PC-3 (cell line): ENCODE measurements around the gene SLC16A8. TPM values are rescaled to one million over a fixed set of nuclear protein-coding genes. Genes with fewer than 3 reads are reported as not detected.

Experiments
- ATAC-seq: fragments of 200-7000 bp; cut with Tn5 transposase; 2 replicates; pipeline ENCODE4 v1.9.1; 2020; ENCODE audit warnings: mild to moderate bottlenecking, moderate library complexity
- BruUV-seq: library from RNA; stranded (reverse); fragments of 400-500 nt; replicated peaks from 2 replicates; lab custom pipeline; 2021; lab: Mats Ljungman, UMichigan
- CTCF ChIA-PET: fragments of 300-600 bp; sonication (Branson Sonifier 250); formaldehyde crosslinking; loops from one replicate; lab custom pipeline; 2022; ENCODE audit warnings: antibody characterized with exemption; lab: Charles Lee
- POLR2A ChIA-PET: fragments of 300-600 bp; sonication (Branson Sonifier 250); formaldehyde crosslinking; loops from one replicate; lab custom pipeline; 2022; ENCODE audit warnings: antibody characterized with exemption; ENCODE audit not compliant: unreplicated experiment; lab: Charles Lee
- DNase-seq: peaks from one replicate; pipeline ENCODE4 v3.0.0-alpha.2; 2015
- H2AFZ ChIP-seq: fragments of 300-600 bp; sonication (generic); 2 replicates; pipeline ENCODE4 v1.6.0; 2016; ENCODE audit warnings: antibody characterized with exemption, low read length
- H3F3A ChIP-seq: fragments of 300-600 bp; sonication (generic); one replicate; pipeline ENCODE4 v1.6.0; 2017; ENCODE audit warnings: antibody characterized with exemption, low read length, control low read depth, mild to moderate bottlenecking; ENCODE audit not compliant: unreplicated experiment
- H3K27ac ChIP-seq: fragments of 300-600 bp; sonication (generic); 2 replicates; pipeline ENCODE4 v1.5.1; 2016; ENCODE audit warnings: mild to moderate bottlenecking, low read length
- H3K27me3 ChIP-seq: fragments of 300-600 bp; sonication (generic); 2 replicates; pipeline ENCODE4 v1.6.1; 2016; ENCODE audit warnings: low read length, mixed read lengths
- H3K36me3 ChIP-seq: fragments of 300-600 bp; sonication (generic); 2 replicates; pipeline ENCODE4 v1.6.1; 2016; ENCODE audit warnings: low read depth, mixed run types, low read length, mixed read lengths
- H3K4me1 ChIP-seq: fragments of 300-600 bp; sonication (generic); 2 replicates; pipeline ENCODE4 v1.5.1; 2016; ENCODE audit warnings: low read length; ENCODE audit not compliant: insufficient read depth
- H3K4me2 ChIP-seq: fragments of 300-600 bp; sonication (generic); 2 replicates; pipeline ENCODE4 v1.6.0; 2016; ENCODE audit warnings: low read length
- H3K4me3 ChIP-seq: fragments of 300-600 bp; sonication (generic); 2 replicates; pipeline ENCODE4 v1.5.1; 2016; ENCODE audit warnings: mild to moderate bottlenecking, low read length, mixed read lengths
- H3K79me2 ChIP-seq: fragments of 300-600 bp; sonication (generic); 2 replicates; pipeline ENCODE4 v1.6.1; 2017; ENCODE audit warnings: low read length, mixed read lengths
- H3K9ac ChIP-seq: fragments of 300-600 bp; sonication (generic); 2 replicates; pipeline ENCODE4 v1.6.0; 2016; ENCODE audit warnings: mild to moderate bottlenecking, low read length
- H3K9me2 ChIP-seq: fragments of 300-600 bp; sonication (generic); replicated peaks from 2 replicates; pipeline ENCODE4 v1.6.1; 2016; ENCODE audit warnings: mixed run types, low read length, mixed read lengths
- H3K9me3 ChIP-seq: fragments of 300-600 bp; sonication (generic); 2 replicates; pipeline ENCODE4 v1.6.1; 2016; ENCODE audit warnings: low read length, mixed read lengths
- H4K20me1 ChIP-seq: fragments of 300-600 bp; sonication (generic); 2 replicates; pipeline ENCODE4 v1.6.1; 2016; ENCODE audit warnings: low read length, mixed read lengths
- CTCF ChIP-seq: fragments of 300-600 bp; sonication (generic); conservative IDR thresholded peaks from 2 replicates; pipeline ENCODE4 v1.5.1; 2017; ENCODE audit warnings: antibody characterized with exemption, low read depth, mild to moderate bottlenecking, low read length
- EZH2 ChIP-seq: fragments of 300-600 bp; sonication (generic); IDR thresholded peaks from one replicate; pipeline ENCODE4 v1.6.1; 2017; ENCODE audit warnings: antibody characterized with exemption, mild to moderate bottlenecking, low read length; ENCODE audit not compliant: unreplicated experiment
- EZH2phosphoT487 ChIP-seq: fragments of 300-600 bp; sonication (generic); IDR thresholded peaks from 2 replicates; pipeline ENCODE4 v1.6.1; 2018; ENCODE audit warnings: mild to moderate bottlenecking, antibody characterized with exemption, low read length, borderline replicate concordance
- intact Hi-C: fragments of 100-400 bp; cut with micrococcal nuclease; formaldehyde crosslinking; loops from 2 replicates; pipeline ENCODE4 v1.9.0; 2023
- total RNA-seq: library from RNA; depleted of rRNA; stranded (reverse); fragments of >200 nt; gene quantifications from 2 replicates; pipeline ENCODE4 v1.2.3, GENCODE V29; 2014

Gene SLC16A8
- total RNA-seq, 1 experiment from 2014 or later, result not detected

- Histone ChIP-seq H3K9me3 (no peaks in the 10 kb centered on the region), H3K9me2 (no peaks in the 10 kb centered on the region), H3K9ac (no peak overlapping the region), H3K27me3 (no peaks in the 10 kb centered on the region), H2AFZ (peak overlapping the region; percentile 62), H3K4me1 (peaks cover 14% of the 10 kb centered on the region), H3K4me3 (no peak overlapping the region), H3K36me3 (no peaks in the 10 kb centered on the region), H3K4me2 (peak overlapping the region; percentile 35), H4K20me1 (no peaks in the 10 kb centered on the region), H3F3A (no peaks in the 10 kb centered on the region), H3K27ac (peak overlapping the region; percentile 74), H3K79me2 (no peaks in the 10 kb centered on the region)
- intact Hi-C loops, result no loop called here
- no peak for TF ChIP-seq EZH2phosphoT487
- no peak for TF ChIP-seq CTCF
- TF ChIP-seq EZH2, result no peak
- ChIA-PET CTCF (interaction anchor here (0.5 kb wide), 1 partner anchor 520 kb away, joined by 9 read pairs; no protein-coding TSS in a partner anchor), POLR2A (interaction anchor here (0.6 kb wide), 2 partner anchors 91 to 553 kb away, joined by 3 to 4 read pairs; no protein-coding TSS in a partner anchor)
- no TSS peak for BruUV-seq
- peak; percentile 98 for ATAC-seq
- DNase-seq, result peak; percentile 74
Measured at GRCh38 chr22:38034278-38034882, 49.6 kb downstream of the SLC16A8 start.

DNA sequence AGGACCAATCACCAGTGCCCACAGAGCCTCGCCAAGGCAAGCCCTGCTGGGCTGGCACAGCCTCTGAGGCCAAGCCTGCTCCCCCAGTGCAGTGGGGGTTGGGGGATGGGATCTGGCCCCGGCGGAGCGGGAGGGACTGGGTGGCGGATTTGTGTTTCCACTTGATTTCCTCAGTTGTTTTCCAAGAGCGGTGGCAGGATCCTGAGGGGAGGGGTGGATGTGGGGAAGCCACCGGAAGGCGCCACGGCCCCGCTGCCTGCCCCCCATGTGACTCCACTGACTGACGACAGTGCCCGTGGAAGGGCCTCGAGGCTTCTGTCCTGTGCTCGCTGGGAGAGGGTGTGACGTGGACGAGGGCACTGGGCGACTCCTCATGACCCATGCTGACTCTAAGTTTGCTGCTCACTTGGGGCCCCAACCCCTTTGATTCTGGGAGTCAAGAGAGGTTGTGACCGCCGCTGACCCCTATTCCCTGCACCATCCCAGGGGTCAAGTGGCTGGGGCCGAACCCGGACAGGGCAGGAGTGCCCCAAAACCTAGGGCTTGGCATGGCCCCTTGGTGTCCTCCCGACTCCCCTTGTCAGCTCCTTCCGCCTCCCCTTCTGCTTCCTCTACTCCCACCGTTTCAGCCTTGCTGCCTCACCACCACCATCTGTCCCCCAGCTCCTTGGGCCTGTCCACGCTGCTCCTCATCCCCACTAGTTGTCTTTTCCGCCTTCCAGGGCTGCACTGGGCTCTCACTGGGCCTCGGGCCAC lies 50.3 kb downstream of the SLC16A8 start:
- Histone ChIP-seq H4K20me1 (no peaks in the 10 kb centered on the region), H3K4me2 (peak overlapping the region; percentile 35), H3K9me3 (no peaks in the 10 kb centered on the region), H2AFZ (peak overlapping the region; percentile 62), H3K27me3 (no peaks in the 10 kb centered on the region), H3K4me3 (no peak overlapping the region), H3K9me2 (no peaks in the 10 kb centered on the region), H3K27ac (peak overlapping the region; percentile 74), H3F3A (no peaks in the 10 kb centered on the region), H3K9ac (no peak overlapping the region), H3K4me1 (peaks cover 14% of the 10 kb centered on the region), H3K79me2 (no peaks in the 10 kb centered on the region), H3K36me3 (no peaks in the 10 kb centered on the region)
- DNase-seq (no peak), ATAC-seq (no peak)
- CTCF ChIA-PET, result no interaction called here
- TF ChIP-seq EZH2phosphoT487 (no peak), EZH2 (no peak), CTCF (no peak)
- POLR2A ChIA-PET, result interaction anchor here (0.6 kb wide), 1 partner anchor 90 kb away, joined by 4 read pairs; no protein-coding TSS in a partner anchor
- intact Hi-C loops, result no loop called here
- BruUV-seq, result no TSS peak
